Measurements from ENCODE around the gene HK1. TPM values are rescaled to one million over a fixed set of nuclear protein-coding genes. Genes with fewer than 3 reads are reported as not detected.

The HK1 gene
- total RNA-seq, 2 experiments from 2014 or later = 258 to 261 TPM

GRCh38 chr10:69389827-69390490 is 111.7 kb downstream of the HK1 start:
- no peak overlapping the region for H3K4me3 Mint-ChIP-seq
- peak overlapping the region; percentile 2 for H3K27ac Mint-ChIP-seq
- ATAC-seq (no peak), DNase-seq (peak; percentile 28)
- no peaks in the 10 kb centered on the region for H3K27me3 Mint-ChIP-seq
- intact Hi-C loops (cut with DNase I, micrococcal nuclease) = no loop called here
- POLR2A ChIA-PET = interaction anchor here (0.6 to 0.7 kb wide), 2 partner anchors 14 to 174 kb away, joined by 3 read pairs; no protein-coding TSS in a partner anchor
- no peaks in the 10 kb centered on the region for H3K9me3 Mint-ChIP-seq (ENCODE audit: low read depth)
- peaks cover 19% of the 10 kb centered on the region for H3K4me1 Mint-ChIP-seq
- CTCF ChIA-PET = interaction anchor here (0.6 to 4.7 kb wide), 15 partner anchors 9 to 204 kb away, joined by 3 to 106 read pairs (median 4); no protein-coding TSS in a partner anchor
- peaks cover 62% of the 10 kb centered on the region for H3K36me3 Mint-ChIP-seq (ENCODE audit: low read depth)

- no peak for ATAC-seq
- H3K27ac Mint-ChIP-seq = no peak overlapping the region
- DNase-seq = no peak
- intact Hi-C loops (cut with DNase I, micrococcal nuclease) = no loop called here
- H3K4me3 Mint-ChIP-seq = no peak overlapping the region
- peaks cover 60% of the 10 kb centered on the region for H3K36me3 Mint-ChIP-seq (ENCODE audit: low read depth)
- no peaks in the 10 kb centered on the region for H3K9me3 Mint-ChIP-seq (ENCODE audit: low read depth)
- ChIA-PET CTCF (interaction anchor here (0.6 to 4.7 kb wide), 10 partner anchors 8 to 423 kb away, joined by 3 to 106 read pairs (median 5); no protein-coding TSS in a partner anchor), POLR2A (interaction anchor here (0.5 kb wide), 1 partner anchor 155 kb away, joined by 3 read pairs; no protein-coding TSS in a partner anchor)
- H3K27me3 Mint-ChIP-seq = no peaks in the 10 kb centered on the region
- H3K4me1 Mint-ChIP-seq = peaks cover 19% of the 10 kb centered on the region
Observed at GRCh38 chr10:69391158-69391557, 112.9 kb downstream of the HK1 start.

- ChIA-PET CTCF (interaction anchor here (0.6 to 4.7 kb wide), 22 partner anchors 10 to 391 kb away, joined by 3 to 106 read pairs (median 4); no protein-coding TSS in a partner anchor), POLR2A (interaction anchor here (1.3 kb wide), 1 partner anchor 15 kb away, joined by 6 read pairs; no protein-coding TSS in a partner anchor)
- Mint-ChIP-seq H3K27ac (peak overlapping the region; percentile 67), H3K4me3 (no peak overlapping the region), H3K27me3 (no peaks in the 10 kb centered on the region), H3K36me3 (ENCODE audit: low read depth) (peaks cover 57% of the 10 kb centered on the region), H3K9me3 (ENCODE audit: low read depth) (no peaks in the 10 kb centered on the region), H3K4me1 (peaks cover 19% of the 10 kb centered on the region)
- DNase-seq (peak; percentile 89), ATAC-seq (peak; percentile 95)
- intact Hi-C loops (cut with DNase I, micrococcal nuclease) = loop anchor here (1.0 to 2.0 kb wide), 3 partner anchors 74 to 155 kb away; no protein-coding TSS in a partner anchor
Observed at GRCh38 chr10:69392481-69393000, 114.2 kb downstream of the HK1 start.

- H3K27ac Mint-ChIP-seq = no peak overlapping the region
- intact Hi-C loops (cut with DNase I, micrococcal nuclease) = no loop called here
- peaks cover 18% of the 10 kb centered on the region for H3K4me1 Mint-ChIP-seq
- peaks cover 54% of the 10 kb centered on the region for H3K36me3 Mint-ChIP-seq (ENCODE audit: low read depth)
- ChIA-PET CTCF (interaction anchor here (0.7 to 4.7 kb wide), 4 partner anchors 10 to 158 kb away, joined by 3 to 106 read pairs (median 13); no protein-coding TSS in a partner anchor), POLR2A (no interaction called here)
- no peaks in the 10 kb centered on the region for H3K27me3 Mint-ChIP-seq
- ATAC-seq = no peak
- no peaks in the 10 kb centered on the region for H3K9me3 Mint-ChIP-seq (ENCODE audit: low read depth)
- no peak for DNase-seq
- H3K4me3 Mint-ChIP-seq = no peak overlapping the region
Observed at GRCh38 chr10:69394020-69394419, 115.7 kb downstream of the HK1 start.

GRCh38 chr10:69397972-69398371 is 119.7 kb downstream of the HK1 start:
- no peak for ATAC-seq
- no peaks in the 10 kb centered on the region for H3K27me3 Mint-ChIP-seq
- H3K4me1 Mint-ChIP-seq = no peaks in the 10 kb centered on the region
- intact Hi-C loops (cut with DNase I, micrococcal nuclease) = no loop called here
- DNase-seq = no peak
- ChIA-PET CTCF (interaction anchor here (0.8 to 2.2 kb wide), 5 partner anchors 8 to 155 kb away, joined by 3 to 9 read pairs (median 4); no protein-coding TSS in a partner anchor), POLR2A (no interaction called here)
- H3K27ac Mint-ChIP-seq = no peak overlapping the region
- no peak overlapping the region for H3K4me3 Mint-ChIP-seq
- peaks cover 53% of the 10 kb centered on the region for H3K36me3 Mint-ChIP-seq (ENCODE audit: low read depth)
- H3K9me3 Mint-ChIP-seq (ENCODE audit: low read depth) = no peaks in the 10 kb centered on the region

GRCh38 chr10:69398466-69398865 is 120.2 kb downstream of the HK1 start:
- H3K27ac Mint-ChIP-seq = no peak overlapping the region
- POLR2A ChIA-PET = no interaction called here
- H3K36me3 Mint-ChIP-seq (ENCODE audit: low read depth) = peaks cover 55% of the 10 kb centered on the region
- H3K27me3 Mint-ChIP-seq = no peaks in the 10 kb centered on the region
- DNase-seq (no peak), ATAC-seq (no peak)
- CTCF ChIA-PET = interaction anchor here (0.8 to 2.2 kb wide), 4 partner anchors 8 to 117 kb away, joined by 3 to 9 read pairs (median 4); no protein-coding TSS in a partner anchor
- H3K4me3 Mint-ChIP-seq = no peak overlapping the region
- no peaks in the 10 kb centered on the region for H3K9me3 Mint-ChIP-seq (ENCODE audit: low read depth)
- intact Hi-C loops (cut with DNase I, micrococcal nuclease) = no loop called here
- no peaks in the 10 kb centered on the region for H3K4me1 Mint-ChIP-seq

- ATAC-seq (no peak), DNase-seq (no peak)
- no peaks in the 10 kb centered on the region for H3K4me1 Mint-ChIP-seq
- no peak overlapping the region for H3K27ac Mint-ChIP-seq
- intact Hi-C loops (cut with DNase I, micrococcal nuclease) = loop anchor here in 1 of 2 experiments (10.0 kb wide), 1 partner anchor 396 kb away; no protein-coding TSS in a partner anchor
- H3K27me3 Mint-ChIP-seq = no peaks in the 10 kb centered on the region
- no peaks in the 10 kb centered on the region for H3K9me3 Mint-ChIP-seq (ENCODE audit: low read depth)
- H3K36me3 Mint-ChIP-seq (ENCODE audit: low read depth) = peaks cover 44% of the 10 kb centered on the region
- ChIA-PET POLR2A (no interaction called here), CTCF (no interaction called here)
- H3K4me3 Mint-ChIP-seq = no peak overlapping the region
Observed at GRCh38 chr10:69400936-69401335, 122.6 kb downstream of the HK1 start.

GRCh38 chr10:69401416-69401815 is 123.1 kb downstream of the HK1 start:
- DNase-seq (no peak), ATAC-seq (no peak)
- Mint-ChIP-seq H3K4me3 (no peak overlapping the region), H3K27me3 (no peaks in the 10 kb centered on the region), H3K27ac (no peak overlapping the region), H3K4me1 (no peaks in the 10 kb centered on the region), H3K9me3 (ENCODE audit: low read depth) (no peaks in the 10 kb centered on the region), H3K36me3 (ENCODE audit: low read depth) (peaks cover 42% of the 10 kb centered on the region)
- POLR2A ChIA-PET = no interaction called here
- CTCF ChIA-PET = no interaction called here
- intact Hi-C loops (cut with DNase I, micrococcal nuclease) = loop anchor here in 1 of 2 experiments (10.0 kb wide), 1 partner anchor 397 kb away; no protein-coding TSS in a partner anchor

GRCh38 chr10:69402386-69402785 is 124.1 kb downstream of the HK1 start:
- Mint-ChIP-seq H3K27ac (no peak overlapping the region), H3K4me1 (no peaks in the 10 kb centered on the region), H3K9me3 (ENCODE audit: low read depth) (no peaks in the 10 kb centered on the region), H3K27me3 (no peaks in the 10 kb centered on the region), H3K36me3 (ENCODE audit: low read depth) (peaks cover 39% of the 10 kb centered on the region), H3K4me3 (no peak overlapping the region)
- POLR2A ChIA-PET = interaction anchor here (0.6 kb wide), 2 partner anchors 86 to 167 kb away, joined by 3 read pairs; no protein-coding TSS in a partner anchor
- ATAC-seq = no peak
- DNase-seq = no peak
- intact Hi-C loops (cut with DNase I, micrococcal nuclease) = loop anchor here in 1 of 2 experiments (10.0 kb wide), 1 partner anchor 398 kb away; no protein-coding TSS in a partner anchor
- CTCF ChIA-PET = no interaction called here

- CTCF ChIA-PET = interaction anchor here (0.6 to 1.9 kb wide), 4 partner anchors 10 to 555 kb away, joined by 3 to 11 read pairs (median 6); no protein-coding TSS in a partner anchor
- no peak for ATAC-seq
- no peak overlapping the region for H3K27ac Mint-ChIP-seq
- H3K36me3 Mint-ChIP-seq (ENCODE audit: low read depth) = peaks cover 38% of the 10 kb centered on the region
- no peak for DNase-seq
- intact Hi-C loops (cut with DNase I, micrococcal nuclease) = loop anchor here in 1 of 2 experiments (10.0 kb wide), 1 partner anchor 398 kb away; no protein-coding TSS in a partner anchor
- POLR2A ChIA-PET = interaction anchor here (0.6 to 1.0 kb wide), 3 partner anchors 13 to 168 kb away, joined by 3 read pairs; no protein-coding TSS in a partner anchor
- peaks cover 3% of the 10 kb centered on the region for H3K4me1 Mint-ChIP-seq
- H3K4me3 Mint-ChIP-seq = no peak overlapping the region
- no peaks in the 10 kb centered on the region for H3K27me3 Mint-ChIP-seq
- H3K9me3 Mint-ChIP-seq (ENCODE audit: low read depth) = no peaks in the 10 kb centered on the region
Observed at GRCh38 chr10:69403066-69403465, 124.8 kb downstream of the HK1 start.

- Mint-ChIP-seq H3K36me3 (ENCODE audit: low read depth) (peaks cover 34% of the 10 kb centered on the region), H3K4me3 (no peak overlapping the region), H3K27me3 (no peaks in the 10 kb centered on the region), H3K9me3 (ENCODE audit: low read depth) (no peaks in the 10 kb centered on the region), H3K27ac (peak overlapping the region; percentile 24), H3K4me1 (peaks cover 7% of the 10 kb centered on the region)
- ChIA-PET CTCF (interaction anchor here (0.6 to 1.9 kb wide), 4 partner anchors 10 to 554 kb away, joined by 3 to 11 read pairs (median 6); no protein-coding TSS in a partner anchor), POLR2A (interaction anchor here (1.0 kb wide), 1 partner anchor 13 kb away, joined by 3 read pairs; no protein-coding TSS in a partner anchor)
- DNase-seq (no peak), ATAC-seq (no peak)
- intact Hi-C loops (cut with DNase I, micrococcal nuclease) = loop anchor here in 1 of 2 experiments (10.0 kb wide), 1 partner anchor 399 kb away; no protein-coding TSS in a partner anchor
Observed at GRCh38 chr10:69403519-69403918, 125.2 kb downstream of the HK1 start.

Measured in activated CD4-positive, alpha-beta T cell treated with anti-CD3 and anti-CD28 coated beads for 36 hours (primary cell).